T follicular helper cell (primary cell): ENCODE data around the gene MAGEA9B.
"Not testable (repeated sequence)": the region's sequence is repeated elsewhere in the genome, so short reads cannot be mapped to it uniquely, and the experiment has no call there.

Experiments used
- DNase-seq: peaks from one replicate; pipeline ENCODE4 v3.0.0-alpha.2; 2020; ENCODE audit warnings: low read depth

MAGEA9B gene

DNA sequence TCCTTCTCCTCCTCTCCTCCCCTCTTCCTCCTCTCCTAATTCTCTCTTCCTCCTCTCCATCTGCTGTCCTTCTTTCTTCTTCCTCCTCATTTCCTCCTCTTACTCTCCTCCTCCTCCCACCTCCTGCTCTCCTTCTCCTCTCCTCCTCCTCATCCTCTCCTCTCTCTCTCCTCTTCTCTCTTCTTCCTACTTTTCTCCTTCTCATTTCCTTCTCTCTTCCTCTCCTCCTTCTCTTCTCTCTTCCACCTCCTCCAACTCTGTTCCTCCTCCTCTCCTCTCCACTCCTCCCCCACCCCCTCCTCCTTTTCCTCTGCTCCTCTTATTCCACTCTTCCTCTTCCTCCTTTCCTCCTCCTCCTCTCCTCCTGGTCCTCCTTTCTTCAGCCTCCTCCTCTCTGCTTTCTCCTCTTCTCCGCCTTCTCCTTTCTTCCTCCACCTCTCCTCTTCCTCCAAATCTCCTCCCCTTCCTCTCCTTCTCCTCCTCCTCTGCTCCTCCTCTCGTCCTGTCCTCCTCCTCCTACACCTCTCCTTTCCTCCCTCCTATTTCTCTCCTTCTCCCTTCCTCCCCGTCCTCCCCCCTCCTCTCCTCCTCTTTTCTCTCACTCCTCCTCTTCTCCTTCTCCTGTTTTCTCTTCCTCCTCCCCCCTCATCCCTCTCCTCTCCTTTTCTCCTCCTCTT is 52.2 kb downstream of the MAGEA9B start:
- not testable (repeated sequence) for DNase-seq

DNA sequence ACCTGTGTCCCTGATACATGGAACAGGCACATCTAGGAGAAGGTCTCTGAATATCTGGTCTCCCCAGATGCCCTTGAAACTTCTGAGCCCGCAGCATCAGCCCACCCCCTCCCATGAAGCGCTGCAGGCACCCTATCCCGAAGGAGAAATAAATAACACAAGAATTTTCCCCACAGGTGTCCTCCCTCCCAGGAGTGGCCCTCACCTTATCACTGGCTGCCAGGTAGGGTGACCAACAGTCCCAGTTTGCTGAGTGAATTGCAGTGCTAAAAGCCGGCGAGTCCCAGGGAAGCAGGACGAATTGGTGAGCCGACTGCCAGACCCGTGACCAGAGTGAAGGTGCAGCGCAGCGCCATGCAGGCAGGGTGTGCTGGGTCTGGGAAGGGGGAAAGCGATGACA is 53.3 kb downstream of the MAGEA9B start:
- DNase-seq, result not testable (repeated sequence)

DNA sequence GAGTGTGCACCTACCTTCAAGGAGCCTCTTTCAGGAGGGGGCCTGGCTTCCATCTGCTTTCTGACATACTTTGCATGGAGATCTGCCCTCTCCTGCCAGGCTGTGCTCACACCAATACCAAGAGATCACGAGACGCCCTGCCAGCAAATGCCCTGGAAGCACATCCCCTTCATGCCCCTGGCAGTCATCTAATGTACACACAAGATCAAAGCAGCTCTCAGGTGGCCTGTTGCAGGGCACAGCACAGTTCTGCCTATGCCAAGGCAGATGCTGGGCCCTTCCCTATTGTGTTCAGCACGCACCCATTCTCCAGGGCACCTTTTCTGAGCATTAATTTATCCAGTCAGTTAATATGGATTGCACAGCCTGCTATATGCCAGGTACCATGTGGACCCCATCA is 54.4 kb downstream of the MAGEA9B start:
- not testable (repeated sequence) for DNase-seq
